HL-60 (cell line): ENCODE results near the gene RTKN.

Source experiments
- CTCF ChIP-seq: IDR thresholded peaks from one replicate; pipeline ENCODE4 v1.5.1; 2011; ENCODE audit warnings: low read length, control low read depth, inconsistent platforms; ENCODE audit not compliant: insufficient read depth
- GABPA ChIP-seq: IDR thresholded peaks from 2 replicates; pipeline ENCODE4 v1.6.1; 2012; ENCODE audit warnings: low read depth
- POLR2AphosphoS5 ChIP-seq: IDR thresholded peaks from 2 replicates; pipeline ENCODE4 v1.6.1; 2012; ENCODE audit warnings: low read depth
- SPI1 ChIP-seq: IDR thresholded peaks from 2 replicates; pipeline ENCODE4 v1.6.1; 2012; ENCODE audit warnings: low read depth, mild to moderate bottlenecking, borderline replicate concordance
- TF ChIP-seq, protein P1 (sequence below): IDR thresholded peaks from 2 replicates; pipeline ENCODE4 v1.6.1; 2012; ENCODE audit warnings: low read depth; ENCODE audit not compliant: insufficient replicate concordance

GRCh38 chr2:74419345-74419744, 22.4 kb downstream of the RTKN start:
- TF ChIP-seq CTCF = no peak
- TF ChIP-seq, protein P1, sequence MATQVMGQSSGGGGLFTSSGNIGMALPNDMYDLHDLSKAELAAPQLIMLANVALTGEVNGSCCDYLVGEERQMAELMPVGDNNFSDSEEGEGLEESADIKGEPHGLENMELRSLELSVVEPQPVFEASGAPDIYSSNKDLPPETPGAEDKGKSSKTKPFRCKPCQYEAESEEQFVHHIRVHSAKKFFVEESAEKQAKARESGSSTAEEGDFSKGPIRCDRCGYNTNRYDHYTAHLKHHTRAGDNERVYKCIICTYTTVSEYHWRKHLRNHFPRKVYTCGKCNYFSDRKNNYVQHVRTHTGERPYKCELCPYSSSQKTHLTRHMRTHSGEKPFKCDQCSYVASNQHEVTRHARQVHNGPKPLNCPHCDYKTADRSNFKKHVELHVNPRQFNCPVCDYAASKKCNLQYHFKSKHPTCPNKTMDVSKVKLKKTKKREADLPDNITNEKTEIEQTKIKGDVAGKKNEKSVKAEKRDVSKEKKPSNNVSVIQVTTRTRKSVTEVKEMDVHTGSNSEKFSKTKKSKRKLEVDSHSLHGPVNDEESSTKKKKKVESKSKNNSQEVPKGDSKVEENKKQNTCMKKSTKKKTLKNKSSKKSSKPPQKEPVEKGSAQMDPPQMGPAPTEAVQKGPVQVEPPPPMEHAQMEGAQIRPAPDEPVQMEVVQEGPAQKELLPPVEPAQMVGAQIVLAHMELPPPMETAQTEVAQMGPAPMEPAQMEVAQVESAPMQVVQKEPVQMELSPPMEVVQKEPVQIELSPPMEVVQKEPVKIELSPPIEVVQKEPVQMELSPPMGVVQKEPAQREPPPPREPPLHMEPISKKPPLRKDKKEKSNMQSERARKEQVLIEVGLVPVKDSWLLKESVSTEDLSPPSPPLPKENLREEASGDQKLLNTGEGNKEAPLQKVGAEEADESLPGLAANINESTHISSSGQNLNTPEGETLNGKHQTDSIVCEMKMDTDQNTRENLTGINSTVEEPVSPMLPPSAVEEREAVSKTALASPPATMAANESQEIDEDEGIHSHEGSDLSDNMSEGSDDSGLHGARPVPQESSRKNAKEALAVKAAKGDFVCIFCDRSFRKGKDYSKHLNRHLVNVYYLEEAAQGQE = no peak
- TF ChIP-seq POLR2AphosphoS5 = no peak
- no peak for TF ChIP-seq GABPA
- no peak for TF ChIP-seq SPI1
